HepG2 (cell line): ENCODE measurements around the gene SAMD4A. TPM values are rescaled to one million over a fixed set of nuclear protein-coding genes. Genes with fewer than 3 reads are reported as not detected.

Source experiments
- DMAP1 ChIP-seq: IDR thresholded peaks from 2 replicates; pipeline ENCODE4 v1.6.1; 2016
- EHMT2 ChIP-seq: fragments of 200-600 bp; sonication (generic); IDR thresholded peaks from 2 replicates; pipeline ENCODE4 v1.7.0; 2017; ENCODE audit warnings: antibody characterized with exemption, low read depth, low read length, borderline replicate concordance
- MED8 ChIP-seq: sonication (generic); formaldehyde crosslinking; IDR thresholded peaks from 2 replicates; pipeline ENCODE4 v1.8.1; 2023; ENCODE audit warnings: mild to moderate bottlenecking, missing genetic modification reagents; ENCODE audit not compliant: insufficient replicate concordance
- NFE2L2 ChIP-seq: fragments of 150-350 bp; IDR thresholded peaks from 2 replicates; pipeline ENCODE4 v1.6.1; 2014; ENCODE audit warnings: low read length
- NFIC ChIP-seq: IDR thresholded peaks from 2 replicates; pipeline ENCODE4 v1.6.1; 2012; ENCODE audit warnings: mild to moderate bottlenecking, low read length, inconsistent platforms
- NR0B2 ChIP-seq: sonication (generic); formaldehyde crosslinking; IDR thresholded peaks from 2 replicates; pipeline ENCODE4 v1.4.0; 2020; ENCODE audit warnings: mild to moderate bottlenecking, missing genetic modification reagents
- PAWR ChIP-seq: sonication (generic); formaldehyde crosslinking; IDR thresholded peaks from 2 replicates; pipeline ENCODE4 v1.4.0; 2020; ENCODE audit warnings: missing genetic modification reagents, mild to moderate bottlenecking, borderline replicate concordance
- PHB2 ChIP-seq: fragments of 450-650 bp; IDR thresholded peaks from 2 replicates; pipeline ENCODE4 v1.6.1; 2018; ENCODE audit not compliant: partially characterized antibody
- RORA ChIP-seq: sonication (generic); formaldehyde crosslinking; IDR thresholded peaks from 2 replicates; pipeline ENCODE4 v1.5.0; 2020; ENCODE audit warnings: mild to moderate bottlenecking, missing genetic modification reagents, moderate library complexity
- STAT5B ChIP-seq: sonication (generic); formaldehyde crosslinking; IDR thresholded peaks from 2 replicates; pipeline ENCODE4 v1.4.0; 2020; ENCODE audit warnings: missing genetic modification reagents
- TBX3 ChIP-seq: fragments of 450-650 bp; IDR thresholded peaks from 2 replicates; pipeline ENCODE4 v1.6.1; 2017; ENCODE audit warnings: antibody characterized with exemption, mild to moderate bottlenecking, inconsistent platforms, borderline replicate concordance
- TIGD3 ChIP-seq: sonication (generic); formaldehyde crosslinking; IDR thresholded peaks from 2 replicates; pipeline ENCODE4 v1.5.1; 2020; ENCODE audit warnings: mild to moderate bottlenecking, missing genetic modification reagents, borderline replicate concordance
- ZBTB7B ChIP-seq: sonication (generic); formaldehyde crosslinking; IDR thresholded peaks from 2 replicates; pipeline ENCODE4 v1.4.0; 2020; ENCODE audit warnings: missing genetic modification reagents
- ZFP36L1 ChIP-seq: sonication (generic); formaldehyde crosslinking; IDR thresholded peaks from 2 replicates; pipeline ENCODE4 v1.8.0; 2022; ENCODE audit warnings: mild to moderate bottlenecking, missing genetic modification reagents, moderate library complexity
- ZMYM4 ChIP-seq: sonication (generic); formaldehyde crosslinking; IDR thresholded peaks from 2 replicates; pipeline ENCODE4 v1.8.1; 2023; ENCODE audit warnings: mild to moderate bottlenecking, missing genetic modification reagents
- ZNF12 ChIP-seq: sonication (generic); formaldehyde crosslinking; IDR thresholded peaks from 2 replicates; pipeline ENCODE4 v1.5.0; 2020; ENCODE audit warnings: missing genetic modification reagents
- ZNF205 ChIP-seq: IDR thresholded peaks from 2 replicates; pipeline ENCODE4 v1.6.1; 2018; ENCODE audit warnings: missing biosample characterization, missing genetic modification reagents
- ZNF331 ChIP-seq: sonication (generic); formaldehyde crosslinking; IDR thresholded peaks from 2 replicates; pipeline ENCODE4 v1.4.0; 2020; ENCODE audit warnings: missing genetic modification reagents
- ZNF337 ChIP-seq: sonication (generic); formaldehyde crosslinking; IDR thresholded peaks from 2 replicates; pipeline ENCODE4 v1.5.1; 2020; ENCODE audit warnings: missing genetic modification reagents, low read depth, mild to moderate bottlenecking, borderline replicate concordance
- ZNF44 ChIP-seq: sonication (generic); formaldehyde crosslinking; IDR thresholded peaks from 2 replicates; pipeline ENCODE4 v1.5.1; 2020; ENCODE audit warnings: mild to moderate bottlenecking, missing genetic modification reagents
- ZNF510 ChIP-seq: sonication (generic); formaldehyde crosslinking; IDR thresholded peaks from 2 replicates; pipeline ENCODE4 v1.4.0; 2020; ENCODE audit warnings: low read depth, mild to moderate bottlenecking, missing genetic modification reagents
- ZNF577 ChIP-seq: sonication (generic); formaldehyde crosslinking; IDR thresholded peaks from 2 replicates; pipeline ENCODE4 v1.4.0; 2020; ENCODE audit warnings: mild to moderate bottlenecking, low read depth, missing genetic modification reagents, borderline replicate concordance
- ZNF607 ChIP-seq: sonication (generic); formaldehyde crosslinking; IDR thresholded peaks from 2 replicates; pipeline ENCODE4 v1.5.1; 2020; ENCODE audit warnings: missing genetic modification reagents, mild to moderate bottlenecking, borderline replicate concordance
- ZNF770 ChIP-seq: sonication (generic); formaldehyde crosslinking; IDR thresholded peaks from 2 replicates; pipeline ENCODE4 v1.5.0; 2020; ENCODE audit warnings: mild to moderate bottlenecking, missing genetic modification reagents
- ZSCAN5A ChIP-seq: sonication (generic); formaldehyde crosslinking; IDR thresholded peaks from 2 replicates; pipeline ENCODE4 v1.8.0; 2022; ENCODE audit warnings: mild to moderate bottlenecking, missing genetic modification reagents, borderline replicate concordance
- polyA plus RNA-seq, 8 experiments: library from polyadenylated mRNA; depleted of rRNA in 3 of 8; stranded (reverse) in 7 of 8; unstranded in 1 of 8; fragments of >200 nt; fragmentation: Illumina TruSeq in 4 of 8; extraction: Trizol in 4 of 8; gene quantifications; 2 replicates each; pipeline versions ENCODE4 v1.2.1 to v1.2.3, GENCODE V29; 2011 to 2016; ENCODE audit warnings: low read depth in 4 of 8, missing spikeins in 1 of 8, mixed read lengths in 1 of 8; ENCODE audit not compliant: insufficient read depth in 1 of 8
- total RNA-seq, 5 experiments: library from RNA; depleted of rRNA; stranded (reverse); fragments of >200 nt; fragmentation: Illumina TruSeq; extraction: Trizol; gene quantifications; 2 replicates each; pipeline ENCODE4 v1.2.3, GENCODE V29; 2016; ENCODE audit warnings: low read depth in 1 of 5

The SAMD4A gene
- total and polyA plus RNA-seq, 2 of the 13 experiments (the other 11 are each of a cell fraction or from before 2014, with no cell fraction given) = 11.8 to 13.0 TPM

- TF ChIP-seq ZNF205 (CRISPR knock-in tag) (peak; percentile 73; the same call in 1 of the 2 replicates), ZNF577 (CRISPR knock-in tag) (no peak), NR0B2 (CRISPR knock-in tag) (no peak), ZNF770 (0 out of 2 replicates have a peak, but pooled peaks have one; percentile 31), ZNF607 (no peak), DMAP1 (CRISPR knock-in tag) (no peak), ZNF331 (CRISPR knock-in tag) (peak; percentile 63; the same call in 1 of the 2 replicates), ZNF510 (CRISPR knock-in tag) (no peak), TIGD3 (CRISPR knock-in tag) (no peak), PHB2 (no peak), ZSCAN5A (CRISPR knock-in tag) (peak; percentile 49; the same call in 1 of the 2 replicates), PAWR (CRISPR knock-in tag) (no peak), NFIC (0 out of 2 replicates have a peak, but pooled peaks have one; percentile 47), ZFP36L1 (CRISPR knock-in tag) (no peak), NFE2L2 (no peak), ZNF12 (CRISPR knock-in tag) (no peak), EHMT2 (no peak), ZNF44 (no peak), ZNF337 (CRISPR knock-in tag) (no peak), ZBTB7B (CRISPR knock-in tag) (0 out of 2 replicates have a peak, but pooled peaks have one; percentile 39), ZMYM4 (peak; percentile 51), MED8 (peak; percentile 45), RORA (CRISPR knock-in tag) (no peak), STAT5B (CRISPR knock-in tag) (no peak), TBX3 (peak; percentile 34; the same call in 1 of the 2 replicates)
Observed at GRCh38 chr14:54839701-54840119, 272.8 kb downstream of the SAMD4A start (continued).
